GM19324 (cell line): Measurements from ENCODE around the gene EML1.

Source experiments
- ATAC-seq: cut with Tn5 transposase; IDR thresholded peaks from one replicate; pipeline ENCODE4 v1.9.1; 2021; ENCODE audit warnings: mild to moderate bottlenecking, moderate library complexity; ENCODE audit not compliant: unreplicated experiment, low FRiP score

Gene EML1

GRCh38 chr14:99980299-99980698, 187.1 kb downstream of the EML1 start:
- ATAC-seq = no peak

- ATAC-seq = no peak
Measured at GRCh38 chr14:99981806-99982205, 188.6 kb downstream of the EML1 start.

- ATAC-seq = no peak
Measured at GRCh38 chr14:99982537-99983250, 189.5 kb downstream of the EML1 start.

GRCh38 chr14:99983251-99984015, 190.2 kb downstream of the EML1 start:
- ATAC-seq = no peak

- ATAC-seq = no peak
Measured at GRCh38 chr14:99984036-99984435, 190.8 kb downstream of the EML1 start.

GRCh38 chr14:99986396-99986795, 193.2 kb downstream of the EML1 start:
- ATAC-seq = no peak

GRCh38 chr14:99989032-99989431, 195.8 kb downstream of the EML1 start:
- ATAC-seq = no peak

- ATAC-seq = no peak
Measured at GRCh38 chr14:99990268-99991170, 197.3 kb downstream of the EML1 start.

- ATAC-seq = no peak
Measured at GRCh38 chr14:99991331-99991730, 198.1 kb downstream of the EML1 start.
